OCI-LY1 (cell line): Measurements from ENCODE around the gene NFIB.

Experiments
- H2AFZ ChIP-seq: fragments of 200-600 bp; sonication (generic), shearing (Covaris generic); 2 replicates; pipeline ENCODE4 v1.6.0; 2014; ENCODE audit warnings: antibody characterized with exemption, mild to moderate bottlenecking, low read length
- H3F3A ChIP-seq: fragments of 200-600 bp; sonication (generic), shearing (Covaris generic); 2 replicates; pipeline ENCODE4 v1.6.0; 2014; ENCODE audit warnings: mild to moderate bottlenecking, antibody characterized with exemption, low read length, moderate library complexity; ENCODE audit not compliant: insufficient read depth
- H3K27ac ChIP-seq: fragments of 200-600 bp; sonication (generic); 2 replicates; pipeline ENCODE4 v1.5.1; 2014; ENCODE audit warnings: low read length, mixed run types, mild to moderate bottlenecking, low read depth; ENCODE audit not compliant: poor library complexity, severe bottlenecking
- H3K27me3 ChIP-seq: fragments of 200-600 bp; sonication (generic); 2 replicates; pipeline ENCODE4 v1.6.0; 2014; ENCODE audit warnings: antibody characterized with exemption, mild to moderate bottlenecking, low read length, moderate library complexity; ENCODE audit not compliant: insufficient read depth
- H3K36me3 ChIP-seq: fragments of 200-600 bp; sonication (generic); 2 replicates; pipeline ENCODE4 v1.6.1; 2014; ENCODE audit warnings: mild to moderate bottlenecking, antibody characterized with exemption, low read length, moderate library complexity, mixed read lengths; ENCODE audit not compliant: insufficient read depth
- H3K4me1 ChIP-seq: fragments of 200-600 bp; sonication (generic); 2 replicates; pipeline ENCODE4 v1.5.1; 2014; ENCODE audit warnings: mild to moderate bottlenecking, low read length, moderate library complexity; ENCODE audit not compliant: insufficient read depth, severe bottlenecking
- H3K4me2 ChIP-seq: fragments of 200-600 bp; sonication (generic), shearing (Covaris generic); 2 replicates; pipeline ENCODE4 v1.6.1; 2014; ENCODE audit warnings: low read length
- H3K4me3 ChIP-seq: fragments of 200-600 bp; sonication (generic); 2 replicates; pipeline ENCODE4 v1.5.1; 2014; ENCODE audit warnings: low read length, low read depth, mild to moderate bottlenecking, mixed read lengths; ENCODE audit not compliant: poor library complexity, severe bottlenecking
- H3K79me2 ChIP-seq: fragments of 200-600 bp; shearing (Covaris generic); 2 replicates; pipeline ENCODE4 v1.6.1; 2016; ENCODE audit warnings: mixed run types, low read length, mixed read lengths; ENCODE audit not compliant: insufficient read depth
- H3K9ac ChIP-seq: fragments of 200-600 bp; sonication (generic), shearing (Covaris generic); 2 replicates; pipeline ENCODE4 v1.6.1; 2014; ENCODE audit warnings: mild to moderate bottlenecking, low read length, mixed read lengths
- H3K9me2 ChIP-seq: fragments of 200-600 bp; sonication (generic), shearing (Covaris generic); 2 replicates; pipeline ENCODE4 v1.6.1; 2014; ENCODE audit warnings: low read depth, mild to moderate bottlenecking, low read length, mixed read lengths
- H3K9me3 ChIP-seq: fragments of 200-600 bp; shearing (Covaris generic); 2 replicates; pipeline ENCODE4 v1.6.1; 2014; ENCODE audit warnings: low read length, mixed read lengths
- H4K20me1 ChIP-seq: fragments of 200-600 bp; sonication (generic), shearing (Covaris generic); 2 replicates; pipeline ENCODE4 v1.6.0; 2016; ENCODE audit warnings: mild to moderate bottlenecking, low read length; ENCODE audit not compliant: insufficient read depth
- CTCF ChIP-seq: fragments of 200-600 bp; sonication (generic), shearing (Covaris generic); IDR thresholded peaks from 2 replicates; pipeline ENCODE4 v1.5.1; 2017; ENCODE audit warnings: mild to moderate bottlenecking, antibody characterized with exemption, low read length, moderate library complexity, mixed read lengths
- EZH2 ChIP-seq: fragments of 200-600 bp; sonication (generic), shearing (Covaris generic); IDR thresholded peaks from 2 replicates; pipeline ENCODE4 v1.8.0; 2017; ENCODE audit warnings: borderline replicate concordance, mixed run types, mild to moderate bottlenecking, antibody characterized with exemption, low read length, moderate library complexity, mixed read lengths

Gene NFIB

DNA sequence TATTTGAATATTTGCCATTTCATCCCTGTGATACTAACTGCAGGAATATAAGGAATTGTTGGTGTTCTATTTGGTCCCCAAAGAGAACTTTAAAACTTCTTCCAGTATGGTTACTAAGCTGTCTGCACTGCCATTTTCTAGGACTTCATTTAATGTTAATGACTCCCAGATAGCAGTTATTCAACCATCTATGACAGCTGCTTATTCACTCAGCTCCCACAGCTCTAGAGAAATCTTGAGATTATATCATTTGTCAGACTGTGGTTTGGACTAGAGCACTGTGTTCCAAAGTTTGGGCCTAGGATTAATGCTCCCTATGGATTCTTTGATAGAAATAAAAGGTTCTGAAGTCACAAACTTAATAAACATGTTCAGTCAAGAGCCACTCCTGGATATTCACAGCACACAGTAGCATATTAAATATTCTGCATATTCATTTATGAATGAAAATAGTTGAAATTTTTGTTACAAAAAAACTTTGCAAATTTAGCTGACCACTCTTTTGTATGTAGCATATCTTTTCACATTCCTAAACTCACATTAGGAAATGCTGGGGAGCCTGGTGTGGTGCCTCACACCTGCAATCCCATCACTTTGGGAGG, 173.7 kb downstream of the NFIB start:
- Histone ChIP-seq H3K4me2 (no peak overlapping the region), H3K27me3 (no peaks in the 10 kb centered on the region)
- TF ChIP-seq EZH2 (no peak), CTCF (no peak)

GRCh38 chr9:14139287-14139686, 174.7 kb downstream of the NFIB start:
- no peak overlapping the region for H3K4me2 ChIP-seq
- no peaks in the 10 kb centered on the region for H3K4me1 ChIP-seq
- no peaks in the 10 kb centered on the region for H3K9me3 ChIP-seq
- H3K27ac ChIP-seq: no peak overlapping the region
- no peaks in the 10 kb centered on the region; the same call in 1 of the 2 replicates for H3F3A ChIP-seq
- no peak overlapping the region for H3K4me3 ChIP-seq
- H3K9me2 ChIP-seq: no peaks in the 10 kb centered on the region
- no peaks in the 10 kb centered on the region for H3K79me2 ChIP-seq
- TF ChIP-seq EZH2 (no peak), CTCF (no peak)
- H3K36me3 ChIP-seq: no peaks in the 10 kb centered on the region
- H3K9ac ChIP-seq: no peak overlapping the region
- no peaks in the 10 kb centered on the region for H3K27me3 ChIP-seq
- H4K20me1 ChIP-seq: no peaks in the 10 kb centered on the region
- H2AFZ ChIP-seq: no peak overlapping the region

More for the DNA sequence above, 173.7 kb downstream of the NFIB start:
- Histone ChIP-seq H3K9me3 (no peaks in the 10 kb centered on the region), H3K36me3 (no peaks in the 10 kb centered on the region), H3K9me2 (no peaks in the 10 kb centered on the region), H3F3A (no peaks in the 10 kb centered on the region), H2AFZ (no peak overlapping the region), H3K9ac (no peak overlapping the region), H3K4me1 (no peaks in the 10 kb centered on the region), H3K79me2 (no peaks in the 10 kb centered on the region), H3K4me3 (no peak overlapping the region), H3K27ac (no peak overlapping the region), H4K20me1 (no peaks in the 10 kb centered on the region)

- TF ChIP-seq CTCF: no peak
- TF ChIP-seq EZH2: no peak
- Histone ChIP-seq H3K27ac (no peak overlapping the region), H4K20me1 (no peaks in the 10 kb centered on the region), H2AFZ (no peak overlapping the region), H3K79me2 (no peaks in the 10 kb centered on the region), H3K27me3 (no peaks in the 10 kb centered on the region), H3K36me3 (no peaks in the 10 kb centered on the region), H3K9me2 (no peaks in the 10 kb centered on the region), H3K9ac (no peak overlapping the region), H3K4me1 (no peaks in the 10 kb centered on the region), H3K4me2 (no peak overlapping the region), H3K9me3 (no peaks in the 10 kb centered on the region), H3F3A (no peaks in the 10 kb centered on the region; the same call in 1 of the 2 replicates), H3K4me3 (no peak overlapping the region)
These were observed 177.1 kb downstream of the NFIB start for GRCh38 chr9:14136646-14137370.
